Measurements from ENCODE around the gene RASIP1. TPM values are rescaled to one million over a fixed set of nuclear protein-coding genes. Genes with fewer than 3 reads are reported as not detected.

Gene RASIP1
- total and polyA plus RNA-seq, 4 donors = 1.8 to 31.2 (median 9.4) TPM

GRCh38 chr19:48716562-48717291, 23.7 kb downstream of the RASIP1 start:
- 6% methylated on average over 20 to 24 of the region's 24 CpGs for WGBS, 2 donors
- ATAC-seq (ENCODE audit: low FRiP score) (peak; percentile 6), DNase-seq (peak in 1 of 2 donors; percentile 77)
- no peaks in the 10 kb centered on the region for H3K4me1 ChIP-seq (ENCODE audit: control insufficient read depth in 1 of 2, insufficient read depth in 2 of 2, low read length in 2 of 2)
- H3K27ac ChIP-seq (ENCODE audit: low read depth in 1 of 2, low read length in 2 of 2) = no peak overlapping the region
- intact Hi-C loops (cut with DNase I) = loop anchor here in 1 of 2 donors (5.0 kb wide), 1 partner anchor 69 kb away; the partner anchor contains the start of gene CA11
- no peak overlapping the region for H3K4me3 ChIP-seq (ENCODE audit: low read length in 2 of 2)
- no peaks in the 10 kb centered on the region for H3K27me3 ChIP-seq (ENCODE audit: control insufficient read depth in 1 of 2, insufficient read depth in 2 of 2, low read length in 1 of 2)
- no peaks in the 10 kb centered on the region for H3K36me3 ChIP-seq (ENCODE audit: control insufficient read depth in 1 of 2, insufficient read depth in 2 of 2, low read length in 1 of 2)
- H3K9me3 ChIP-seq (ENCODE audit: control insufficient read depth, low read length) = no peaks in the 10 kb centered on the region

GRCh38 chr19:48715681-48716171, 24.7 kb downstream of the RASIP1 start:
- WGBS, 2 donors = 72 to 77% methylated on average over 19 of the region's 19 CpGs
- Histone ChIP-seq H3K27me3 (ENCODE audit: control insufficient read depth in 1 of 2, insufficient read depth in 2 of 2, low read length in 1 of 2) (no peaks in the 10 kb centered on the region), H3K4me3 (ENCODE audit: low read length in 2 of 2) (no peak overlapping the region), H3K36me3 (ENCODE audit: control insufficient read depth in 1 of 2, insufficient read depth in 2 of 2, low read length in 1 of 2) (no peaks in the 10 kb centered on the region), H3K9me3 (ENCODE audit: control insufficient read depth, low read length) (no peaks in the 10 kb centered on the region), H3K4me1 (ENCODE audit: control insufficient read depth in 1 of 2, insufficient read depth in 2 of 2, low read length in 2 of 2) (no peaks in the 10 kb centered on the region), H3K27ac (ENCODE audit: low read depth in 1 of 2, low read length in 2 of 2) (no peak overlapping the region)
- intact Hi-C loops (cut with DNase I) = loop anchor here in 1 of 2 donors (5.0 kb wide), 1 partner anchor 68 kb away; the partner anchor contains the start of gene CA11
- no peak for DNase-seq
- ATAC-seq (ENCODE audit: low FRiP score) = no peak

- 64 to 66% methylated on average over 26 of the region's 26 CpGs for WGBS, 2 donors
- ATAC-seq (ENCODE audit: low FRiP score) = no peak
- no peak for DNase-seq
Observed at GRCh38 chr19:48714759-48715675, 25.4 kb downstream of the RASIP1 start.

GRCh38 chr19:48713864-48714755, 26.3 kb downstream of the RASIP1 start:
- no peaks in the 10 kb centered on the region for H3K4me1 ChIP-seq (ENCODE audit: control insufficient read depth in 1 of 2, insufficient read depth in 2 of 2, low read length in 2 of 2)
- 1% methylated on average over 64 to 67 of the region's 67 CpGs for WGBS, 2 donors
- peak; percentile 96 for ATAC-seq (ENCODE audit: low FRiP score)
- no peaks in the 10 kb centered on the region for H3K27me3 ChIP-seq (ENCODE audit: control insufficient read depth in 1 of 2, insufficient read depth in 2 of 2, low read length in 1 of 2)
- intact Hi-C loops (cut with DNase I) = no loop called here
- no peaks in the 10 kb centered on the region for H3K36me3 ChIP-seq (ENCODE audit: control insufficient read depth in 1 of 2, insufficient read depth in 2 of 2, low read length in 1 of 2)
- H3K9me3 ChIP-seq (ENCODE audit: control insufficient read depth, low read length) = no peaks in the 10 kb centered on the region
- H3K4me3 ChIP-seq (ENCODE audit: low read length in 2 of 2) = peak overlapping the region; percentile 38 to 46
- DNase-seq = peak; percentile 99
- H3K27ac ChIP-seq (ENCODE audit: low read depth in 1 of 2, low read length in 2 of 2) = no peak overlapping the region

More at GRCh38 chr19:48714759-48715675, 25.4 kb downstream of the RASIP1 start:
- Histone ChIP-seq H3K36me3 (ENCODE audit: control insufficient read depth in 1 of 2, insufficient read depth in 2 of 2, low read length in 1 of 2) (no peaks in the 10 kb centered on the region), H3K4me3 (ENCODE audit: low read length in 2 of 2) (peak overlapping the region in 1 of 2 donors; percentile 38), H3K9me3 (ENCODE audit: control insufficient read depth, low read length) (no peaks in the 10 kb centered on the region), H3K4me1 (ENCODE audit: control insufficient read depth in 1 of 2, insufficient read depth in 2 of 2, low read length in 2 of 2) (no peaks in the 10 kb centered on the region), H3K27ac (ENCODE audit: low read depth in 1 of 2, low read length in 2 of 2) (no peak overlapping the region), H3K27me3 (ENCODE audit: control insufficient read depth in 1 of 2, insufficient read depth in 2 of 2, low read length in 1 of 2) (no peaks in the 10 kb centered on the region)
- intact Hi-C loops (cut with DNase I) = loop anchor here in 1 of 2 donors (5.0 kb wide), 1 partner anchor 68 kb away; the partner anchor contains the start of gene CA11

- no peaks in the 10 kb centered on the region for H3K4me1 ChIP-seq (ENCODE audit: control insufficient read depth in 1 of 2, insufficient read depth in 2 of 2, low read length in 2 of 2)
- no peak for ATAC-seq (ENCODE audit: low FRiP score)
Observed at GRCh38 chr19:48713041-48713863, 27.2 kb downstream of the RASIP1 start.

GRCh38 chr19:48711106-48711662, 29.2 kb downstream of the RASIP1 start:
- DNase-seq (no peak), ATAC-seq (ENCODE audit: low FRiP score) (no peak)
- intact Hi-C loops (cut with DNase I) = no loop called here
- Histone ChIP-seq H3K27ac (ENCODE audit: low read depth in 1 of 2, low read length in 2 of 2) (no peak overlapping the region), H3K4me1 (ENCODE audit: control insufficient read depth in 1 of 2, insufficient read depth in 2 of 2, low read length in 2 of 2) (no peaks in the 10 kb centered on the region), H3K27me3 (ENCODE audit: control insufficient read depth in 1 of 2, insufficient read depth in 2 of 2, low read length in 1 of 2) (no peaks in the 10 kb centered on the region), H3K4me3 (ENCODE audit: low read length in 2 of 2) (no peak overlapping the region), H3K36me3 (ENCODE audit: control insufficient read depth in 1 of 2, insufficient read depth in 2 of 2, low read length in 1 of 2) (no peaks in the 10 kb centered on the region), H3K9me3 (ENCODE audit: control insufficient read depth, low read length) (no peaks in the 10 kb centered on the region)
- 85 to 90% methylated on average over 4 of the region's 4 CpGs for WGBS, 2 donors

More at GRCh38 chr19:48713041-48713863, 27.2 kb downstream of the RASIP1 start:
- DNase-seq = no peak
- 32 to 36% methylated on average over 25 of the region's 25 CpGs for WGBS, 2 donors
- Histone ChIP-seq H3K9me3 (ENCODE audit: control insufficient read depth, low read length) (no peaks in the 10 kb centered on the region), H3K27ac (ENCODE audit: low read depth in 1 of 2, low read length in 2 of 2) (no peak overlapping the region), H3K27me3 (ENCODE audit: control insufficient read depth in 1 of 2, insufficient read depth in 2 of 2, low read length in 1 of 2) (no peaks in the 10 kb centered on the region), H3K36me3 (ENCODE audit: control insufficient read depth in 1 of 2, insufficient read depth in 2 of 2, low read length in 1 of 2) (no peaks in the 10 kb centered on the region), H3K4me3 (ENCODE audit: low read length in 2 of 2) (peak overlapping the region; percentile 27 to 46)
- intact Hi-C loops (cut with DNase I) = no loop called here

- WGBS, 2 donors = 40% methylated on average over 11 of the region's 11 CpGs
- Histone ChIP-seq H3K9me3 (ENCODE audit: control insufficient read depth, low read length) (no peaks in the 10 kb centered on the region), H3K27me3 (ENCODE audit: control insufficient read depth in 1 of 2, insufficient read depth in 2 of 2, low read length in 1 of 2) (no peaks in the 10 kb centered on the region), H3K4me1 (ENCODE audit: control insufficient read depth in 1 of 2, insufficient read depth in 2 of 2, low read length in 2 of 2) (no peaks in the 10 kb centered on the region), H3K27ac (ENCODE audit: low read depth in 1 of 2, low read length in 2 of 2) (no peak overlapping the region), H3K36me3 (ENCODE audit: control insufficient read depth in 1 of 2, insufficient read depth in 2 of 2, low read length in 1 of 2) (no peaks in the 10 kb centered on the region), H3K4me3 (ENCODE audit: low read length in 2 of 2) (no peak overlapping the region)
- DNase-seq (no peak), ATAC-seq (ENCODE audit: low FRiP score) (no peak)
- intact Hi-C loops (cut with DNase I) = no loop called here
Observed at GRCh38 chr19:48708471-48708870, 31.9 kb downstream of the RASIP1 start.

All from aorta (tissue), 5 donors.